ENCODE measurements around the gene DSG4.

The DSG4 gene

DNA sequence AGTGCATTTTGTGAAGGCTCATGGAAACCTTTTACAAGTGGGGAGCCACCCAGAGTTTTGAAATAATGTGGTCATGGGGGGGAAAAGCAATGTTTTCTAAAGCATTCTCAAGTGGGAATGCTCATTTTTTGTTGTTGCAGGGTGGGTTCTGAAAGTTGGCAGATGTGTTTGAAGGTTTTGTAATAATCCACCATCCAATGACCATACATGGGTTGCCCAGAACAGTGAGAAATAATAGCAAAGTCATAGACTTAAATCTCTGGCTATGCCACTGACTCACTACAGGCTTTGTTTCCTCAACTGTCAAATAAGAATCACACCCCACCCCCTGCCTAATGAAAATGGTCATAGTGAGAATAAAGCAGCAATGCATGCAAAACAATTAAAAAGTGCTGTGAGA is 73.8 kb downstream of the DSG4 start:
- no peak for DNase-seq (ENCODE audit: low spot score)

DNA sequence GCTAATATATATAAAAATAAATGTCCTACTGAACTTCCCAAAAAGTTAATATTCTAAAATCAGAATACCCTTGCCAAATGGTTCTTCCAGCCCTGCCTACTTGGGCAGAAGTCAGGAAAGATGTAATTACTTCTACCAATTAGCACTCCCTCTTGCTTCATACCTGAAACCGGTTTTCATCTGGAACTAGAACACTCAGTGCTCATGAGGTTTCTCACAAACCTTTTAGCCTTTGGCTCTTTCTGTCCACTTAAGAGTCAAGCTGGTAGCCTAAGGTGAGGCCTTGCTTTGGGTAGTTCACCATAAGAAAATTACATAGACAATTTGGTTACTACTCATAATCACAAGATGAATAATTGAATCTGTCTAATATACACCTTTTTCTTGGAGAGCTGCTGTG is 75.0 kb downstream of the DSG4 start:
- no peak for DNase-seq (ENCODE audit: low spot score)

- DNase-seq (ENCODE audit: low spot score): peak; percentile 92
Measured at GRCh38 chr18:31454066-31454708, 77.6 kb downstream of the DSG4 start.
